Heart right ventricle (tissue), 16 donors: ENCODE results near the gene LRRC26. TPM values are rescaled to one million over a fixed set of nuclear protein-coding genes. Genes with fewer than 3 reads are reported as not detected.

Experiments
- ATAC-seq, 8 donors: fragments of 200-7000 bp; cut with Tn5 transposase; one replicate each; pipeline ENCODE4 v1.9.1; 2020; ENCODE audit warnings: mild to moderate bottlenecking in 8 of 8, moderate library complexity in 8 of 8, moderate number of reproducible peaks in 1 of 8
- DNase-seq, 2 donors: peaks; one replicate each; pipeline ENCODE4 v3.0.0-alpha.2; 2020
- H3K27ac ChIP-seq, 10 donors: fragments of 200-600 bp; sonication (generic) in 2 of 10; one replicate each; pipeline versions ENCODE4 v1.5.0 to v1.8.0; 2020 to 2022; ENCODE audit warnings: mild to moderate bottlenecking in 3 of 10
- H3K27me3 ChIP-seq, 7 donors: fragments of 200-600 bp; one replicate each; pipeline ENCODE4 v1.8.0; 2021 to 2022; ENCODE audit warnings: mild to moderate bottlenecking in 2 of 7
- H3K36me3 ChIP-seq, 9 donors: fragments of 200-600 bp; sonication (generic) in 1 of 9; one replicate each; pipeline versions ENCODE4 v1.5.0 to v1.8.0; 2020 to 2022; ENCODE audit warnings: mild to moderate bottlenecking in 2 of 9
- H3K4me1 ChIP-seq, 9 donors: fragments of 200-600 bp; sonication (generic) in 1 of 9; one replicate each; pipeline versions ENCODE4 v1.5.0 to v1.8.0; 2020 to 2022; ENCODE audit warnings: mild to moderate bottlenecking in 4 of 9
- H3K4me3 ChIP-seq, 10 donors: fragments of 200-600 bp; sonication (generic) in 2 of 10; one replicate each; pipeline versions ENCODE4 v1.5.0 to v1.8.0; 2020 to 2022; ENCODE audit warnings: mild to moderate bottlenecking in 7 of 10, moderate library complexity in 2 of 10
- H3K9me3 ChIP-seq, 11 donors: fragments of 200-600 bp in 10 of 11; sonication (generic) in 2 of 11; one replicate each; pipeline versions ENCODE4 v1.5.0 to v1.8.0; 2013 to 2022; ENCODE audit warnings: mild to moderate bottlenecking in 2 of 11, control low read depth in 1 of 11, moderate library complexity in 1 of 11
- WGBS, 2 donors: extraction: QIAGEN DNeasy Blood & Tissue Kit; methylation state at CpG; one replicate each; pipeline ENCODE4 v1.1.7; 2013; ENCODE audit warnings: inconsistent platforms in 1 of 2; 5-methylcytosine and 5-hydroxymethylcytosine counted together
- intact Hi-C, 10 donors: fragments of 100-400 bp; cut with DNase I; formaldehyde crosslinking; loops; one replicate each; pipeline versions ENCODE4 v1.11.1 to v1.14.2; 2022
- long read RNA-seq, 3 donors: library from polyadenylated mRNA; unstranded; transcript quantifications; one replicate each; pipeline ENCODE4 v2.0.0, GENCODE V29; 2020 to 2021
- polyA plus RNA-seq, 2 donors: library from polyadenylated mRNA; stranded (reverse); fragments of 200-250 nt; gene quantifications; one replicate each; pipeline ENCODE4 v1.2.3, GENCODE V29; 2013
- total RNA-seq, 10 donors: library from RNA; stranded (reverse); fragmentation: NEBNext Ultra II Directional in 3 of 10; extraction: Animal tissue kit (Norgen Biotek cat#: 25700) in 3 of 10; gene quantifications; one replicate each; pipeline versions ENCODE4 v1.2.1 to v1.2.4, GENCODE V29; 2021 to 2023
- TF ChIP-seq, protein P1 (sequence below), 9 donors: fragments of 200-600 bp; sonication (generic) in 2 of 9; IDR thresholded peaks; one replicate each; pipeline versions ENCODE4 v1.5.0 to v1.8.0; 2021 to 2022; ENCODE audit warnings: antibody characterized with exemption in 9 of 9, mild to moderate bottlenecking in 5 of 9, moderate library complexity in 1 of 9
- donor health status: Arrhythmogenic right ventricular cardiomyopathy.
- donor health status: ischemic (EF 13 %, LVEDD 7.1; RV severe dilation, severe dysfunction).
- donor health status: healthy with polysubstance abuse.
- donor health status: DM: no; HTN: yes; CAD: no.
- donor health status: DM: no; HTN: no; CAD: no.
- donor health status: ischemic (EF 25% LVEDD 6.9; RV normal size, moderate dysfunction).
- donor health status: ischemic (EF 25% LVEDD 5.7; RV mildly dilated, moderate dysfunction).
- donor health status: healthy.
- donor health status: DM: yes; HTN: yes; CAD: no.
- donor health status: Ischemic cardiomyopathy.
- donor health status: ischemic (EF 35%, LVEDD 5.7; RV mildly dilated, moderate dysfunction).
- donor health status: nonischemic (EF 11% LVEDD 7.7; RV severe dilation, severe dysfunction).
- donor health status: DM: yes; HTN: yes; CAD: no.
- donor health status: PGD.
- donor health status: ischemic (EF 29% LVEDD 5.4; RV normal size, mild dysfunction).
- donor health status: nonischemic (EF 23%, LVEDD 6.1; RV moderate dilation, normal function).

Gene LRRC26, protein sequence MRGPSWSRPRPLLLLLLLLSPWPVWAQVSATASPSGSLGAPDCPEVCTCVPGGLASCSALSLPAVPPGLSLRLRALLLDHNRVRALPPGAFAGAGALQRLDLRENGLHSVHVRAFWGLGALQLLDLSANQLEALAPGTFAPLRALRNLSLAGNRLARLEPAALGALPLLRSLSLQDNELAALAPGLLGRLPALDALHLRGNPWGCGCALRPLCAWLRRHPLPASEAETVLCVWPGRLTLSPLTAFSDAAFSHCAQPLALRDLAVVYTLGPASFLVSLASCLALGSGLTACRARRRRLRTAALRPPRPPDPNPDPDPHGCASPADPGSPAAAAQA
- not detected for total RNA-seq
- not detected for polyA plus RNA-seq
- long read RNA-seq, donor 1: 0 reads
- long read RNA-seq, donor 2: 0 reads
- long read RNA-seq, donor 3: 0 reads

DNA sequence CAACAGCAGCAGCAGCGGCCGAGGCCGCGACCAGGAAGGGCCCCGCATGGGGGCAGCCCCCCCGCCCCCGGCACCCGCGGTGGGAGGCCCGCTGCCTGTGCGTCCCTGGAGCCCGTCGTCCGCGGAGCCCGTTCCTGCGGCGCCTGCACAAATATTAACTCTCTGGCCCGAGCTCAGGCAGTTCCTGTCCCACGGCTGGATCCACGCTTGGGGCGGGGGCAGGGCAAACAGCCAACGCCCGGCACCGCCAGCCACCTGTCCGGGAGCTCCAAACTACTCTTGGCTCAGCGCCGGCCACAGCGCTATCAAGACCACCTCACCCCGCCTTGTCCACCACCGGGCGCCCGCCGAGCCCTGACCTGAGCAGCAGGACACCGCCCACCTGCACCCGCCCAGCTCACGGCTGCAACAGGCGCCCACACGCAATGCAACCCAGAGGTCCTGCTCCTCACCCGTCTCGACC is at the start of gene LRRC26:
Gene LRRC26, minus strand, starts transcription at position 156 of the 463 bp plus-strand sequence. Its CDS starts 108 bp downstream, at position 48.
- 7 to 8% methylated on average over 41 of the region's 41 CpGs for WGBS, 2 donors
- peaks cover 42 to 93% (median 67%) of the 10 kb centered on the region in 7 donors for H3K27me3 ChIP-seq
- no peak within 1 kb of the TSS for H3K27ac ChIP-seq
- ATAC-seq (no peak), DNase-seq (no peak)
- TF ChIP-seq, protein P1, sequence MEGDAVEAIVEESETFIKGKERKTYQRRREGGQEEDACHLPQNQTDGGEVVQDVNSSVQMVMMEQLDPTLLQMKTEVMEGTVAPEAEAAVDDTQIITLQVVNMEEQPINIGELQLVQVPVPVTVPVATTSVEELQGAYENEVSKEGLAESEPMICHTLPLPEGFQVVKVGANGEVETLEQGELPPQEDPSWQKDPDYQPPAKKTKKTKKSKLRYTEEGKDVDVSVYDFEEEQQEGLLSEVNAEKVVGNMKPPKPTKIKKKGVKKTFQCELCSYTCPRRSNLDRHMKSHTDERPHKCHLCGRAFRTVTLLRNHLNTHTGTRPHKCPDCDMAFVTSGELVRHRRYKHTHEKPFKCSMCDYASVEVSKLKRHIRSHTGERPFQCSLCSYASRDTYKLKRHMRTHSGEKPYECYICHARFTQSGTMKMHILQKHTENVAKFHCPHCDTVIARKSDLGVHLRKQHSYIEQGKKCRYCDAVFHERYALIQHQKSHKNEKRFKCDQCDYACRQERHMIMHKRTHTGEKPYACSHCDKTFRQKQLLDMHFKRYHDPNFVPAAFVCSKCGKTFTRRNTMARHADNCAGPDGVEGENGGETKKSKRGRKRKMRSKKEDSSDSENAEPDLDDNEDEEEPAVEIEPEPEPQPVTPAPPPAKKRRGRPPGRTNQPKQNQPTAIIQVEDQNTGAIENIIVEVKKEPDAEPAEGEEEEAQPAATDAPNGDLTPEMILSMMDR (IDR thresholded peaks at IDR 0.05): no peak
- no peaks in the 10 kb centered on the region for H3K36me3 ChIP-seq
- peaks cover 13 to 32% (median 21%) of the 10 kb centered on the region in 9 donors for H3K4me1 ChIP-seq
- intact Hi-C loops: loop anchor here in 1 of 10 donors (5.0 kb wide), 1 partner anchor 33 kb away; the partner anchor contains the start of gene GRIN1
- H3K4me3 ChIP-seq: peak within 1 kb of the TSS in 9 of 10 donors; percentile 32 to 52 (median 41)
- H3K9me3 ChIP-seq: no peaks in the 10 kb centered on the region

GRCh38 chr9:137218754-137219271 is 49.0 kb upstream of the LRRC26 start:
- no peak overlapping the region for H3K4me3 ChIP-seq
- no peaks in the 10 kb centered on the region for H3K9me3 ChIP-seq
- TF ChIP-seq, protein P1 (IDR thresholded peaks at IDR 0.05): no peak
- 22 to 34% methylated on average over 12 of the region's 12 CpGs for WGBS, 2 donors
- DNase-seq (peak in 1 of 2 donors; percentile 51), ATAC-seq (peak in 3 of 8 donors; percentile 27 to 32 (median 30))
- intact Hi-C loops: no loop called here
- peak overlapping the region; percentile 13 to 83 (median 68) for H3K27ac ChIP-seq
- peaks cover 17 to 49% (median 31%) of the 10 kb centered on the region in 9 donors for H3K4me1 ChIP-seq
- H3K27me3 ChIP-seq: peaks cover 0 to 5% (median 0%) of the 10 kb centered on the region in 7 donors
- peaks cover 0 to 29% (median 0%) of the 10 kb centered on the region in 9 donors for H3K36me3 ChIP-seq

DNA sequence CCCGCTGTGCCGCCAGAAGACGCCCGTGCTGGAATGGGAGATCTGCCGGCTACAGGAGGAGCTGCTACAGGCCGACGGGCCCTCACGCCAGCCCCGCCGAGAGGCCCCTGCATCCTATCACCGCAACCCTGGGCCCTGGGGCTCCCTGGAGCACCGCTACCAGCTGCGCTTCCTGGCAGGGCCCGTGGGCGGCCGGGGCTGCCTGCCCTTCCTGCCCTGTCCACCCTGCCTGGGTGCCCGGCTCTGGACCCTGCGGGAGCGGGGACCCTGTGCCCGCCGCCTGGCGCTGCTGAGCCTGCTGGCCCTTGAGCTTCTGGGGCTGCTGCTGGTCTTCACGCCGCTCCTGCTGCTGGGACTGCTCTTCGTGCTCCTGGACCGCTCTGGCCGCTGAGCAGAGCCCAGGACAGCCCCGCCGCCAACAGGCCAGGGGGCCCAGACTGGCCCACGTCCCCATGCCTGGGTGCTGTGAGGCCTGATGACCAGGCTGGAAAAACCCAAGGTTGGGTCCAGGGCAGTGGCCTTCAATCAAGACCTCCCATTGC is 48.4 kb upstream of the LRRC26 start:
- H3K27me3 ChIP-seq: peaks cover 0 to 5% (median 0%) of the 10 kb centered on the region in 7 donors
- ATAC-seq: no peak
- DNase-seq: no peak
- intact Hi-C loops: no loop called here
- H3K4me1 ChIP-seq: peaks cover 17 to 48% (median 30%) of the 10 kb centered on the region in 9 donors
- peaks cover 0 to 31% (median 0%) of the 10 kb centered on the region in 9 donors for H3K36me3 ChIP-seq
- H3K27ac ChIP-seq: peak overlapping the region; percentile 13 to 83 (median 68)
- TF ChIP-seq, protein P1 (IDR thresholded peaks at IDR 0.05): no peak
- H3K9me3 ChIP-seq: no peaks in the 10 kb centered on the region
- 88% methylated on average over 30 of the region's 30 CpGs for WGBS, 2 donors
- H3K4me3 ChIP-seq: peak overlapping the region in 6 of 10 donors; percentile 22 to 47 (median 40)
